ENCODE data around the gene LAMC3.

DNA sequence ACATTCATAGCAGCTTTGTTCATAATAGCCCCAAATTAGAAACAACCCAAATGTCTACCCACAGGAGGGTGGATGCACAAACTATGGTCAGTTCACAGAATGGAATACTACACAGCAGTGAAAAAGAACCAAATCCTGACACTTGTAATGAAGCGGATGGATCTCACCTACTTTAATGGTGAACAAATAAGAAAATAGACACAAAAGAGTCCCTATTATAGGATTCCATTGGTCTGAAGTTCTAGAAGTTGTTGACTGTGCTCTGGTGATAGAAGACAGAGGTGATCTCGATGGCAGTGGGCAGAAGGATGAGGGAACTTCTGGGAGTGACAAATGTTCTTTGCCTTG is 20.6 kb upstream of the LAMC3 start:
- TF ChIP-seq POLR2A (IDR thresholded peaks at IDR 0.05) = no peak
- TF ChIP-seq, protein P1, sequence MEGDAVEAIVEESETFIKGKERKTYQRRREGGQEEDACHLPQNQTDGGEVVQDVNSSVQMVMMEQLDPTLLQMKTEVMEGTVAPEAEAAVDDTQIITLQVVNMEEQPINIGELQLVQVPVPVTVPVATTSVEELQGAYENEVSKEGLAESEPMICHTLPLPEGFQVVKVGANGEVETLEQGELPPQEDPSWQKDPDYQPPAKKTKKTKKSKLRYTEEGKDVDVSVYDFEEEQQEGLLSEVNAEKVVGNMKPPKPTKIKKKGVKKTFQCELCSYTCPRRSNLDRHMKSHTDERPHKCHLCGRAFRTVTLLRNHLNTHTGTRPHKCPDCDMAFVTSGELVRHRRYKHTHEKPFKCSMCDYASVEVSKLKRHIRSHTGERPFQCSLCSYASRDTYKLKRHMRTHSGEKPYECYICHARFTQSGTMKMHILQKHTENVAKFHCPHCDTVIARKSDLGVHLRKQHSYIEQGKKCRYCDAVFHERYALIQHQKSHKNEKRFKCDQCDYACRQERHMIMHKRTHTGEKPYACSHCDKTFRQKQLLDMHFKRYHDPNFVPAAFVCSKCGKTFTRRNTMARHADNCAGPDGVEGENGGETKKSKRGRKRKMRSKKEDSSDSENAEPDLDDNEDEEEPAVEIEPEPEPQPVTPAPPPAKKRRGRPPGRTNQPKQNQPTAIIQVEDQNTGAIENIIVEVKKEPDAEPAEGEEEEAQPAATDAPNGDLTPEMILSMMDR (IDR thresholded peaks at IDR 0.05) = no peak
